Measurements from ENCODE around the gene ARHGAP42. TPM values are rescaled to one million over a fixed set of nuclear protein-coding genes. Genes with fewer than 3 reads are reported as not detected.

ARHGAP42 gene
- total RNA-seq, 4 donors from 2014 or later = 5.1 to 10.6 (median 8.0) TPM

GRCh38 chr11:100790073-100790472 lies 103.0 kb downstream of the ARHGAP42 start:
- Histone ChIP-seq H3K36me3 (no peaks in the 10 kb centered on the region), H3K27ac (replicated peaks in 1 of 4) (no peak overlapping the region), H3K9me3 (no peaks in the 10 kb centered on the region), H3K4me3 (no peak overlapping the region), H3K4me1 (peaks cover 11 to 22% (median 17%) of the 10 kb centered on the region in 4 donors), H3K27me3 (no peaks in the 10 kb centered on the region)
- no peak for DNase-seq (ENCODE audit: extremely low spot score)
- intact Hi-C loops (cut with DNase I) = no loop called here
- 53% methylated on average over 2 of the region's 2 CpGs for WGBS
- TF ChIP-seq CTCF (IDR thresholded peaks at IDR 0.05) = no peak
- TF ChIP-seq POLR2A (IDR thresholded peaks at IDR 0.05; ENCODE audit: low read depth) = no peak
- no peak for TF ChIP-seq EP300 (IDR thresholded peaks at IDR 0.05)
- no peak for TF ChIP-seq POLR2AphosphoS5 (IDR thresholded peaks at IDR 0.05)

GRCh38 chr11:100791103-100791502 lies 104.0 kb downstream of the ARHGAP42 start:
- no peak overlapping the region for H3K27ac ChIP-seq (replicated peaks in 1 of 4)
- peaks cover 3 to 22% (median 17%) of the 10 kb centered on the region in 4 donors for H3K4me1 ChIP-seq

DNA sequence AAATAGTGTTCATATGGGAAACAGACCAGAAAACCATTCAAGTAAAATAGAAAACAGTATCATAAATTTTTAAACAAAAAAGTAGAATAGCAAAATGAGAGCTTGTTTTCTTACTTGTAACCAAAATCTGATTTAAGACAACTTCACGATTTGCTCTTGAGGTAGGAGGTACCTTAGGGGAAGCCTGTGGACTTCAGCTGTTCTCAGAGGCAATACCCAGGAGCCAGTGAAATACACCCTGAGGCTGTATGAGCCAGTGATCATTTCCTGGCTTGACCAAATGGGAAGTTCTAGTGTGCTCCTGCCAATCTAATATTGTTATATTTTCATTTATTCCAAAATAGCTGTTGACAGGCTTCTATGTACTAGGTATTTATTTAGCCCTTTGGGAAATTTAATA lies 104.8 kb downstream of the ARHGAP42 start:
- peaks cover 3 to 22% (median 17%) of the 10 kb centered on the region in 4 donors for H3K4me1 ChIP-seq
- TF ChIP-seq CTCF (IDR thresholded peaks at IDR 0.05) = no peak
- no peak for TF ChIP-seq POLR2AphosphoS5 (IDR thresholded peaks at IDR 0.05)
- no peak for TF ChIP-seq EP300 (IDR thresholded peaks at IDR 0.05)
- no peak for TF ChIP-seq POLR2A (IDR thresholded peaks at IDR 0.05; ENCODE audit: low read depth)
- H3K9me3 ChIP-seq = no peaks in the 10 kb centered on the region
- no peak overlapping the region for H3K27ac ChIP-seq (replicated peaks in 1 of 4)
- no peaks in the 10 kb centered on the region for H3K36me3 ChIP-seq
- intact Hi-C loops (cut with DNase I) = no loop called here
- H3K27me3 ChIP-seq = no peaks in the 10 kb centered on the region
- H3K4me3 ChIP-seq = no peak overlapping the region
- DNase-seq (ENCODE audit: extremely low spot score) = no peak
- WGBS = 26% methylated on average over 1 of the region's 1 CpG

More at GRCh38 chr11:100791103-100791502, 104.0 kb downstream of the ARHGAP42 start:
- intact Hi-C loops (cut with DNase I) = no loop called here
- no peak overlapping the region for H3K4me3 ChIP-seq
- no peaks in the 10 kb centered on the region for H3K27me3 ChIP-seq
- no peaks in the 10 kb centered on the region for H3K9me3 ChIP-seq
- no peak for DNase-seq (ENCODE audit: extremely low spot score)
- H3K36me3 ChIP-seq = no peaks in the 10 kb centered on the region
- TF ChIP-seq POLR2AphosphoS5 (IDR thresholded peaks at IDR 0.05) (no peak), CTCF (IDR thresholded peaks at IDR 0.05) (no peak), POLR2A (IDR thresholded peaks at IDR 0.05; ENCODE audit: low read depth) (no peak), EP300 (IDR thresholded peaks at IDR 0.05) (no peak)

- WGBS = 80% methylated on average over 2 of the region's 2 CpGs
Measured at GRCh38 chr11:100793525-100793924, 106.4 kb downstream of the ARHGAP42 start.

More at GRCh38 chr11:100793525-100793924, 106.4 kb downstream of the ARHGAP42 start:
- no peaks in the 10 kb centered on the region for H3K9me3 ChIP-seq
- no peaks in the 10 kb centered on the region for H3K36me3 ChIP-seq
- DNase-seq (ENCODE audit: extremely low spot score) = no peak
- intact Hi-C loops (cut with DNase I) = no loop called here
- H3K4me3 ChIP-seq = no peak overlapping the region
- peaks cover 3 to 22% (median 17%) of the 10 kb centered on the region in 4 donors for H3K4me1 ChIP-seq
- H3K27ac ChIP-seq (replicated peaks in 1 of 4) = no peak overlapping the region
- TF ChIP-seq POLR2AphosphoS5 (IDR thresholded peaks at IDR 0.05) = no peak
- no peak for TF ChIP-seq CTCF (IDR thresholded peaks at IDR 0.05)
- no peak for TF ChIP-seq EP300 (IDR thresholded peaks at IDR 0.05)
- no peak for TF ChIP-seq POLR2A (IDR thresholded peaks at IDR 0.05; ENCODE audit: low read depth)
- H3K27me3 ChIP-seq = no peaks in the 10 kb centered on the region
